Keratinocyte (primary cell): ENCODE results near the gene ZDHHC3. TPM values are rescaled to one million over a fixed set of nuclear protein-coding genes. Genes with fewer than 3 reads are reported as not detected.
A peak's percentile ranks its signal among the peaks of the same experiment; 100 is the strongest.

Source experiments
- DNase-seq: peaks from one replicate; pipeline ENCODE4 v3.0.0-alpha.2; 2011; ENCODE audit warnings: low read depth, missing footprints, low spot score
- FAIRE-seq: peaks from 2 replicates; lab custom pipeline; 2011; peaks lifted over from hg19 to GRCh38; lab: Jason Lieb, UNC
- H2AFZ ChIP-seq: 2 replicates; pipeline ENCODE4 v1.6.0; 2012; ENCODE audit warnings: low read length, control low read depth, inconsistent platforms; ENCODE audit not compliant: control insufficient read depth
- H3K27ac ChIP-seq: 2 replicates; pipeline ENCODE4 v1.5.1; 2011; ENCODE audit warnings: low read length; ENCODE audit not compliant: control insufficient read depth, insufficient read depth
- H3K27me3 ChIP-seq: 3 replicates; pipeline ENCODE4 v1.6.0; 2011; ENCODE audit warnings: low read length; ENCODE audit not compliant: control insufficient read depth, insufficient read depth; ENCODE audit errors: extremely low read depth
- H3K36me3 ChIP-seq, 2 experiments: 2 replicates in 1 of 2; 3 replicates in 1 of 2; pipeline ENCODE4 v1.5.1; 2011; ENCODE audit warnings: low read length in 2 of 2, mild to moderate bottlenecking in 1 of 2; ENCODE audit not compliant: control insufficient read depth in 2 of 2, insufficient read depth in 2 of 2; ENCODE audit errors: extremely low read depth in 1 of 2
- H3K4me1 ChIP-seq: 3 replicates; pipeline ENCODE4 v1.5.1; 2011; ENCODE audit warnings: low read length; ENCODE audit not compliant: control insufficient read depth, insufficient read depth; ENCODE audit errors: extremely low read depth
- H3K4me2 ChIP-seq: 3 replicates; pipeline ENCODE4 v1.6.0; 2011; ENCODE audit warnings: low read depth, low read length; ENCODE audit not compliant: control insufficient read depth, insufficient read depth; ENCODE audit errors: extremely low read depth
- H3K4me3 ChIP-seq, 3 experiments: fragments of 200-600 bp in 1 of 3; sonication (generic) in 1 of 3; 2 replicates in 2 of 3; 3 replicates in 1 of 3; pipeline ENCODE4 v1.5.1; 2011 to 2016; ENCODE audit warnings: low read length in 3 of 3, mild to moderate bottlenecking in 3 of 3, control low read depth in 2 of 3, inconsistent platforms in 1 of 3, low read depth in 1 of 3, mixed read lengths in 1 of 3, mixed run types in 1 of 3, moderate library complexity in 1 of 3; ENCODE audit not compliant: control insufficient read depth in 2 of 3, insufficient read depth in 2 of 3; ENCODE audit errors: extremely low read depth in 1 of 3
- H3K79me2 ChIP-seq: 2 replicates; pipeline ENCODE4 v1.6.0; 2012; ENCODE audit warnings: low read length; ENCODE audit not compliant: control insufficient read depth, insufficient read depth
- H3K9ac ChIP-seq: 3 replicates; pipeline ENCODE4 v1.6.0; 2011; ENCODE audit warnings: low read length; ENCODE audit not compliant: control insufficient read depth, insufficient read depth; ENCODE audit errors: extremely low read depth
- H3K9me1 ChIP-seq: 3 replicates; pipeline ENCODE4 v1.6.0; 2011; ENCODE audit warnings: low read length; ENCODE audit not compliant: control insufficient read depth, insufficient read depth; ENCODE audit errors: extremely low read depth
- H3K9me3 ChIP-seq: 2 replicates; pipeline ENCODE4 v1.5.1; 2012; ENCODE audit warnings: low read depth, low read length; ENCODE audit not compliant: control insufficient read depth
- H4K20me1 ChIP-seq: 3 replicates; pipeline ENCODE4 v1.6.0; 2011; ENCODE audit warnings: low read length; ENCODE audit not compliant: control insufficient read depth, insufficient read depth; ENCODE audit errors: extremely low read depth
- CTCF ChIP-seq, 3 experiments: IDR thresholded peaks in 1 of 3; conservative IDR thresholded peaks in 1 of 3; optimal IDR thresholded peaks in 1 of 3; 2 replicates in 2 of 3; 3 replicates in 1 of 3; pipeline versions ENCODE3 to v1.5.1; 2011; ENCODE audit warnings: low read length in 3 of 3, mild to moderate bottlenecking in 3 of 3, moderate library complexity in 2 of 3, control low read depth in 1 of 3, inconsistent platforms in 1 of 3; ENCODE audit not compliant: insufficient read depth in 2 of 3; ENCODE audit errors: extremely low read depth in 1 of 3
- EZH2 ChIP-seq: IDR thresholded peaks from one replicate; pipeline ENCODE4 v1.6.1; 2012; ENCODE audit warnings: inconsistent platforms, mild to moderate bottlenecking, low read length, moderate library complexity
- dilution Hi-C: fragments of 300-500 bp; cut with MboI; formaldehyde crosslinking; loops from one replicate; pipeline ENCODE4 v1.7.0; 2020; ENCODE audit warnings: low sequenced_read_pairs; ENCODE audit not compliant: extremely low pct_ligation_motif_present
- polyA plus RNA-seq, 5 experiments: library from polyadenylated mRNA; depleted of rRNA in 3 of 5; stranded (reverse) in 3 of 5; stranded (forward) in 1 of 5; unstranded in 1 of 5; fragments of >200 nt; gene quantifications; 1 replicate in 1 of 5; 2 replicates in 3 of 5; 3 replicates in 1 of 5; pipeline versions ENCODE4 v1.2.1 to v1.2.3, GENCODE V29; 2011 to 2012; ENCODE audit warnings: missing spikeins in 2 of 5, low read depth in 1 of 5, low replicate concordance in 1 of 5

ZDHHC3 gene
- polyA plus RNA-seq, 1 donor (not counting 4 experiments of a cell fraction or from before 2014, with no cell fraction given), result 151 TPM

GRCh38 chr3:44963571-44964325 is 12.2 kb downstream of the ZDHHC3 start:
- dilution Hi-C loops, result no loop called here
- Histone ChIP-seq H3K9me3 (no peaks in the 10 kb centered on the region), H3K9ac (peak overlapping the region; percentile 50), H3K27me3 (no peaks in the 10 kb centered on the region), H3K4me3 (peak overlapping the region in 1 of 3 experiments; percentile 34), H3K27ac (peak overlapping the region; percentile 91), H3K4me2 (peak overlapping the region; percentile 60), H3K79me2 (peaks cover 70% of the 10 kb centered on the region), H2AFZ (no peak overlapping the region), H3K36me3 (peaks cover 0 to 8% of the 10 kb centered on the region in 2 experiments), H4K20me1 (peaks cover 4% of the 10 kb centered on the region), H3K9me1 (peaks cover 2% of the 10 kb centered on the region), H3K4me1 (peaks cover 63% of the 10 kb centered on the region)
- FAIRE-seq (peak; percentile 17), DNase-seq (no peak)
- TF ChIP-seq EZH2 (no peak), CTCF (optimal IDR thresholded peaks at IDR 0.05 in 1 of 3, IDR thresholded peaks at IDR 0.05 in 1 of 3, conservative IDR thresholded peaks at IDR 0.05 in 1 of 3; ENCODE audit: extremely low read depth in 1 of 3, insufficient read depth in 2 of 3, low read length in 3 of 3) (no peak)

- Histone ChIP-seq H3K4me1 (peaks cover 54% of the 10 kb centered on the region), H3K36me3 (peaks cover 0 to 9% of the 10 kb centered on the region in 2 experiments), H3K79me2 (peaks cover 78% of the 10 kb centered on the region), H3K27me3 (no peaks in the 10 kb centered on the region), H4K20me1 (peaks cover 4% of the 10 kb centered on the region), H3K4me2 (peak overlapping the region; percentile 60), H3K27ac (peak overlapping the region; percentile 91), H3K9me1 (peaks cover 2% of the 10 kb centered on the region), H2AFZ (no peak overlapping the region), H3K9me3 (no peaks in the 10 kb centered on the region), H3K4me3 (no peak overlapping the region), H3K9ac (no peak overlapping the region)
- TF ChIP-seq EZH2 (no peak), CTCF (optimal IDR thresholded peaks at IDR 0.05 in 1 of 3, IDR thresholded peaks at IDR 0.05 in 1 of 3, conservative IDR thresholded peaks at IDR 0.05 in 1 of 3; ENCODE audit: extremely low read depth in 1 of 3, insufficient read depth in 2 of 3, low read length in 3 of 3) (no peak)
- FAIRE-seq (peak; percentile 79), DNase-seq (no peak)
- dilution Hi-C loops, result no loop called here
These were observed 13.2 kb downstream of the ZDHHC3 start for GRCh38 chr3:44962621-44963393.
